Measurements from ENCODE around the gene MINDY4.

Gene MINDY4

GRCh38 chr7:30840141-30841024 lies 69.2 kb downstream of the MINDY4 start:
- FAIRE-seq, result no peak

GRCh38 chr7:30841025-30841735 lies 70.0 kb downstream of the MINDY4 start:
- no peak for FAIRE-seq

- FAIRE-seq, result no peak
These were observed 70.8 kb downstream of the MINDY4 start for GRCh38 chr7:30841801-30842541.

- no peak for FAIRE-seq
These were observed 71.6 kb downstream of the MINDY4 start for GRCh38 chr7:30842542-30843451.

GRCh38 chr7:30843741-30844482 lies 72.7 kb downstream of the MINDY4 start:
- no peak for FAIRE-seq

- no peak for FAIRE-seq
These were observed 73.3 kb downstream of the MINDY4 start for GRCh38 chr7:30844483-30844874.

- no peak for FAIRE-seq
These were observed 73.7 kb downstream of the MINDY4 start for GRCh38 chr7:30844916-30845315.

GRCh38 chr7:30845426-30846135 lies 74.4 kb downstream of the MINDY4 start:
- FAIRE-seq, result no peak

- FAIRE-seq, result no peak
These were observed 75.2 kb downstream of the MINDY4 start for GRCh38 chr7:30846378-30846777.

- no peak for FAIRE-seq
These were observed 77.1 kb downstream of the MINDY4 start for GRCh38 chr7:30848121-30848855.

- FAIRE-seq, result no peak
These were observed 78.3 kb downstream of the MINDY4 start for GRCh38 chr7:30849565-30849964.

GRCh38 chr7:30850426-30850825 lies 79.2 kb downstream of the MINDY4 start:
- no peak for FAIRE-seq

- FAIRE-seq, result no peak
These were observed 80.6 kb downstream of the MINDY4 start for GRCh38 chr7:30851651-30852307.

GRCh38 chr7:30852308-30852684 lies 81.1 kb downstream of the MINDY4 start:
- no peak for FAIRE-seq

GRCh38 chr7:30852744-30853288 lies 81.6 kb downstream of the MINDY4 start:
- no peak for FAIRE-seq

GRCh38 chr7:30853576-30853975 lies 82.4 kb downstream of the MINDY4 start:
- no peak for FAIRE-seq

- no peak for FAIRE-seq
These were observed 84.7 kb downstream of the MINDY4 start for GRCh38 chr7:30855936-30856335.

GRCh38 chr7:30858576-30858975 lies 87.4 kb downstream of the MINDY4 start:
- no peak for FAIRE-seq

GRCh38 chr7:30859202-30859939 lies 88.2 kb downstream of the MINDY4 start:
- FAIRE-seq, result no peak
